Peyer's patch (tissue), 4 donors: ENCODE measurements around the gene SIGLEC5.

Experiments used
- CTCF ChIP-seq, 6 experiments: fragments of 450-650 bp in 4 of 6; fragments of 200-600 bp in 2 of 6; sonication (generic) in 1 of 6; IDR thresholded peaks; one replicate each; pipeline ENCODE4 v1.5.1; 2017 to 2019; ENCODE audit warnings: antibody characterized with exemption in 6 of 6, mild to moderate bottlenecking in 3 of 6, moderate library complexity in 1 of 6
- POLR2A ChIP-seq, 2 donors: fragments of 450-650 bp; IDR thresholded peaks; one replicate each; pipeline ENCODE4 v1.5.1; 2017; ENCODE audit warnings: antibody characterized with exemption in 2 of 2, mild to moderate bottlenecking in 2 of 2, moderate library complexity in 2 of 2

GRCh38 chr19:51571599-51571998, 58.6 kb downstream of the SIGLEC5 start:
- TF ChIP-seq POLR2A (IDR thresholded peaks at IDR 0.05) = no peak
- TF ChIP-seq CTCF (IDR thresholded peaks at IDR 0.05) = no peak
